ENCODE data around the gene EFHC1. TPM values are rescaled to one million over a fixed set of nuclear protein-coding genes. Genes with fewer than 3 reads are reported as not detected.

EFHC1 gene
- total and polyA plus RNA-seq, 2 of the 13 experiments (the other 11 are each of a cell fraction or from before 2014, with no cell fraction given), result 23.4 to 29.5 TPM

DNA sequence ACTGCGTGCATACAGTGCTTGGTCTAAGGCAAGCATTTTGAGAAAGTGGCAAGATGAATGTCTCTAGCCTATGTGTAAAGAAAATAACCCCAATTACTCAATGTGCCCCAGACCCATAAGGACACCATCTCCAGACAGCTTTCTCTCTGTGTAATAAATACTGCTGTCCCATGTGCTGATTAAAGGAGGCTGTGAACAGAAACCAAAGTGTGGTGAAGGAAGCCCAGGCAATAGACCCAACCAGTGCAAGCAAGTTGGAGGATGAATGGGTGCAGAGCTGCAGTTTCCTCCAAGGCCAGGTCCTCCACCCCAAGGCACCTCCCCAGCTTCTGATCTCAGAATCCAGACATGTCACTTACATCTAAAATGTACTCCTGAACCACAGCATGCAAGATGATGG is 96.1 kb downstream of the EFHC1 start (continued):
- TF ChIP-seq, protein P1, sequence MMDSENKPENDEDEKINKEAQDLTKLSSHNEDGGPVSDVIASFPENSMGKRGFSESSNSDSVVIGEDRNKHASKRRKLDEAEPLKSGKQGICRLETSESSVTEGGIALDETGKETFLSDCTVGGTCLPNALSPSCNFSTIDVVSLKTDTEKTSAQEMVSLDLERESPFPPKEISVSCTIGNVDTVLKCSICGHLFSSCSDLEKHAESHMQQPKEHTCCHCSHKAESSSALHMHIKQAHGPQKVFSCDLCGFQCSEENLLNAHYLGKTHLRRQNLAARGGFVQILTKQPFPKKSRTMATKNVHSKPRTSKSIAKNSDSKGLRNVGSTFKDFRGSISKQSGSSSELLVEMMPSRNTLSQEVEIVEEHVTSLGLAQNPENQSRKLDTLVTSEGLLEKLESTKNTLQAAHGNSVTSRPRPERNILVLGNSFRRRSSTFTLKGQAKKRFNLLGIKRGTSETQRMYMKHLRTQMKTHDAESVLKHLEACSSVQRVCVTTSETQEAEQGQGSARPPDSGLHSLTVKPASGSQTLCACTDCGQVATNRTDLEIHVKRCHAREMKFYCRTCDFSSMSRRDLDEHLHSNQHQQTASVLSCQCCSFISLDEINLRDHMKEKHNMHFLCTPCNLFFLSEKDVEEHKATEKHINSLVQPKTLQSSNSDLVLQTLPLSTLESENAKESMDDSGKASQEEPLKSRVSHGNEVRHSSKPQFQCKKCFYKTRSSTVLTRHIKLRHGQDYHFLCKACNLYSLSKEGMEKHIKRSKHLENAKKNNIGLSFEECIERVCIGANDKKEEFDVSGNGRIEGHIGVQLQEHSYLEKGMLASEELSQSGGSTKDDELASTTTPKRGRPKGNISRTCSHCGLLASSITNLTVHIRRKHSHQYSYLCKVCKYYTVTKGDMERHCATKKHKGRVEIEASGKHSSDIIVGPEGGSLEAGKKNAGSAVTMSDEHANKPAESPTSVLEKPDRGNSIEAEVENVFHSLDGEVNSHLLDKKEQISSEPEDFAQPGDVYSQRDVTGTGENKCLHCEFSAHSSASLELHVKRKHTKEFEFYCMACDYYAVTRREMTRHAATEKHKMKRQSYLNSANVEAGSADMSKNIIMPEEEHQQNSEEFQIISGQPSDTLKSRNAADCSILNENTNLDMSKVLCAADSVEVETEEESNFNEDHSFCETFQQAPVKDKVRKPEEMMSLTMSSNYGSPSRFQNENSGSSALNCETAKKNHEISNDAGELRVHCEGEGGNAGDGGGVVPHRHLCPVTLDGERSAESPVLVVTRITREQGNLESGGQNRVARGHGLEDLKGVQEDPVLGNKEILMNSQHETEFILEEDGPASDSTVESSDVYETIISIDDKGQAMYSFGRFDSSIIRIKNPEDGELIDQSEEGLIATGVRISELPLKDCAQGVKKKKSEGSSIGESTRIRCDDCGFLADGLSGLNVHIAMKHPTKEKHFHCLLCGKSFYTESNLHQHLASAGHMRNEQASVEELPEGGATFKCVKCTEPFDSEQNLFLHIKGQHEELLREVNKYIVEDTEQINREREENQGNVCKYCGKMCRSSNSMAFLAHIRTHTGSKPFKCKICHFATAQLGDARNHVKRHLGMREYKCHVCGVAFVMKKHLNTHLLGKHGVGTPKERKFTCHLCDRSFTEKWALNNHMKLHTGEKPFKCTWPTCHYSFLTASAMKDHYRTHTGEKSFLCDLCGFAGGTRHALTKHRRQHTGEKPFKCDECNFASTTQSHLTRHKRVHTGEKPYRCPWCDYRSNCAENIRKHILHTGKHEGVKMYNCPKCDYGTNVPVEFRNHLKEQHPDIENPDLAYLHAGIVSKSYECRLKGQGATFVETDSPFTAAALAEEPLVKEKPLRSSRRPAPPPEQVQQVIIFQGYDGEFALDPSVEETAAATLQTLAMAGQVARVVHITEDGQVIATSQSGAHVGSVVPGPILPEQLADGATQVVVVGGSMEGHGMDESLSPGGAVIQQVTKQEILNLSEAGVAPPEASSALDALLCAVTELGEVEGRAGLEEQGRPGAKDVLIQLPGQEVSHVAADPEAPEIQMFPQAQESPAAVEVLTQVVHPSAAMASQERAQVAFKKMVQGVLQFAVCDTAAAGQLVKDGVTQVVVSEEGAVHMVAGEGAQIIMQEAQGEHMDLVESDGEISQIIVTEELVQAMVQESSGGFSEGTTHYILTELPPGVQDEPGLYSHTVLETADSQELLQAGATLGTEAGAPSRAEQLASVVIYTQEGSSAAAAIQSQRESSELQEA (CRISPR knock-in tag; IDR thresholded peaks at IDR 0.05; ENCODE audit: not compliant biosample characterization), result no peak
- TF ChIP-seq ZNF75D (CRISPR knock-in tag; IDR thresholded peaks at IDR 0.05; ENCODE audit: borderline replicate concordance), result no peak
- TF ChIP-seq PAWR (CRISPR knock-in tag; IDR thresholded peaks at IDR 0.05; ENCODE audit: borderline replicate concordance), result no peak
- no peak for TF ChIP-seq ZIK1 (CRISPR knock-in tag; IDR thresholded peaks at IDR 0.05; ENCODE audit: borderline replicate concordance, low read depth)
- TF ChIP-seq ARID5B (CRISPR knock-in tag; IDR thresholded peaks at IDR 0.05), result no peak
- TF ChIP-seq MLLT10 (CRISPR knock-in tag; IDR thresholded peaks at IDR 0.05), result no peak
- TF ChIP-seq DMAP1 (CRISPR knock-in tag; IDR thresholded peaks at IDR 0.05), result no peak
- no peak for TF ChIP-seq YY1 (IDR thresholded peaks at IDR 0.05; ENCODE audit: insufficient read depth, insufficient replicate concordance, low read depth, low read length)
- TF ChIP-seq ZNF335 (CRISPR knock-in tag; IDR thresholded peaks at IDR 0.05), result no peak
- no peak for TF ChIP-seq ZBTB21 (CRISPR knock-in tag; IDR thresholded peaks at IDR 0.05)
- TF ChIP-seq FOXA1 (IDR thresholded peaks at IDR 0.05), result no peak
- no peak for TF ChIP-seq FOXA1 (CRISPR knock-in tag; IDR thresholded peaks at IDR 0.05)
- no peak for TF ChIP-seq GMEB2 (CRISPR knock-in tag; IDR thresholded peaks at IDR 0.05; ENCODE audit: low read depth)
- no peak for TF ChIP-seq FOXK2 (IDR thresholded peaks at IDR 0.05)
